ENCODE data around the gene DUS2. TPM values are rescaled to one million over a fixed set of nuclear protein-coding genes. Genes with fewer than 3 reads are reported as not detected.

The DUS2 gene
- total and polyA plus RNA-seq, 4 donors, result 6.9 to 10.7 (median 7.9) TPM

DNA sequence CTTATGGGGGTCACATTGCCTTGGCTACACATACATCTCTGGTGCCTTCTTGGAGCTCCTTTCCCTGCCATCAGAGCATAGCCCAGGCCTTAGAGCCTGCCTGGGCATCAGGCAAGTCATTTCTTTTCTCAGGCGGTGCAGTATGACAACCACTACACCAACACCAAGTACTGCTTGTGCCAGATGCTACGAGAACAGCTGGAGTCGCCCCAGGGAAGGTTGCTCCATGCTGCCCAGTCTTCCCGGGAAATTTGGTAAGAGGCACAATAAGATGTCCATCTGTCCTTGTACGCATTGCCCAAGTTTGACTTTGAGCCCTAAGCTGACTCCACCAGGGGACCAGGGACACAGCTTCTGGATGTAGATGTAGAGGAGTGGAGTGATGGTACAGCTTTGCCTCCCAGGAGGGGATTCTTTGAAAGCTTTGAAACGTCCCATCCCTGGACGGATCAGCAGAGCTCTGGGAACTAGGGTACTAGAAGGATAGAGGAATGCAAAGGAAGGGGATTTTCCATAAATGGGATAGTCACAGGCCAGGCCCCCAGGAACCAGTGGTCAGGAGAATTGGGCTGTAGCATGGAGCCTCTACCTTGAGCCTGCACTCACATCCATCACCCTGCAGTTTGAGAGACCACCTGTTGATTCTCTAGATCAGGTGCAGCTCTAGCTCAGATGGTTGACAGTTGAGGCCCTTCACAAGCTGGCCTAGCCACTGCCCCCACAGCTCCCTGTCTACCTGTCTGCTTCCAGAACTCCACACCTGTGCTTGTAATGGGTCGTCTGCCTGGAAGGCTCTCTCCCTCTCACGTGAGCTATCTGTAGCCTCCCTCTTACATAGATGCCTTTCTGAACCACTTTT lies 51.0 kb downstream of the DUS2 start:
- H3K27ac ChIP-seq (ENCODE audit: low read depth in 1 of 2, low read length in 2 of 2), result no peak overlapping the region
- H3K9ac ChIP-seq (ENCODE audit: low read depth in 1 of 2, low read length in 2 of 2), result no peak overlapping the region
- H3K4me1 ChIP-seq (ENCODE audit: control insufficient read depth in 4 of 4, insufficient read depth in 4 of 4, low read length in 3 of 4), result peaks cover 24 to 53% (median 48%) of the 10 kb centered on the region in 4 donors
- no peaks in the 10 kb centered on the region for H3K9me3 ChIP-seq (ENCODE audit: control insufficient read depth in 4 of 4, low read length in 3 of 4)
- no peak for TF ChIP-seq RAD21 (IDR thresholded peaks at IDR 0.05)
- no peak for TF ChIP-seq HNF4A (conservative IDR thresholded peaks at IDR 0.05)
- TF ChIP-seq NR2F2 (IDR thresholded peaks at IDR 0.05), result no peak
- TF ChIP-seq, protein P1, sequence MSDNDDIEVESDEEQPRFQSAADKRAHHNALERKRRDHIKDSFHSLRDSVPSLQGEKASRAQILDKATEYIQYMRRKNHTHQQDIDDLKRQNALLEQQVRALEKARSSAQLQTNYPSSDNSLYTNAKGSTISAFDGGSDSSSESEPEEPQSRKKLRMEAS (IDR thresholded peaks at IDR 0.05), result no peak
- TF ChIP-seq, protein P2, sequence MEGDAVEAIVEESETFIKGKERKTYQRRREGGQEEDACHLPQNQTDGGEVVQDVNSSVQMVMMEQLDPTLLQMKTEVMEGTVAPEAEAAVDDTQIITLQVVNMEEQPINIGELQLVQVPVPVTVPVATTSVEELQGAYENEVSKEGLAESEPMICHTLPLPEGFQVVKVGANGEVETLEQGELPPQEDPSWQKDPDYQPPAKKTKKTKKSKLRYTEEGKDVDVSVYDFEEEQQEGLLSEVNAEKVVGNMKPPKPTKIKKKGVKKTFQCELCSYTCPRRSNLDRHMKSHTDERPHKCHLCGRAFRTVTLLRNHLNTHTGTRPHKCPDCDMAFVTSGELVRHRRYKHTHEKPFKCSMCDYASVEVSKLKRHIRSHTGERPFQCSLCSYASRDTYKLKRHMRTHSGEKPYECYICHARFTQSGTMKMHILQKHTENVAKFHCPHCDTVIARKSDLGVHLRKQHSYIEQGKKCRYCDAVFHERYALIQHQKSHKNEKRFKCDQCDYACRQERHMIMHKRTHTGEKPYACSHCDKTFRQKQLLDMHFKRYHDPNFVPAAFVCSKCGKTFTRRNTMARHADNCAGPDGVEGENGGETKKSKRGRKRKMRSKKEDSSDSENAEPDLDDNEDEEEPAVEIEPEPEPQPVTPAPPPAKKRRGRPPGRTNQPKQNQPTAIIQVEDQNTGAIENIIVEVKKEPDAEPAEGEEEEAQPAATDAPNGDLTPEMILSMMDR (IDR thresholded peaks at IDR 0.05; ENCODE audit: low read depth, low read length, missing input control), result no peak
- no peak for TF ChIP-seq HNF4G (IDR thresholded peaks at IDR 0.05)
- TF ChIP-seq, protein P3, sequence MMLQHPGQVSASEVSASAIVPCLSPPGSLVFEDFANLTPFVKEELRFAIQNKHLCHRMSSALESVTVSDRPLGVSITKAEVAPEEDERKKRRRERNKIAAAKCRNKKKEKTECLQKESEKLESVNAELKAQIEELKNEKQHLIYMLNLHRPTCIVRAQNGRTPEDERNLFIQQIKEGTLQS (IDR thresholded peaks at IDR 0.05), result no peak
- 95% methylated on average over 9 of the region's 9 CpGs for WGBS
- H3K4me3 ChIP-seq (ENCODE audit: low read depth in 1 of 3, low read length in 3 of 3), result no peak overlapping the region
- no peak for DNase-seq (ENCODE audit: low spot score)
- peaks cover 0 to 15% (median 7%) of the 10 kb centered on the region in 4 donors for H3K36me3 ChIP-seq (ENCODE audit: control insufficient read depth in 4 of 4, insufficient read depth in 3 of 4, low read depth in 1 of 4, low read length in 3 of 4)
- no peaks in the 10 kb centered on the region for H3K27me3 ChIP-seq (ENCODE audit: control insufficient read depth in 4 of 4, insufficient read depth in 4 of 4, low read length in 3 of 4)

DNA sequence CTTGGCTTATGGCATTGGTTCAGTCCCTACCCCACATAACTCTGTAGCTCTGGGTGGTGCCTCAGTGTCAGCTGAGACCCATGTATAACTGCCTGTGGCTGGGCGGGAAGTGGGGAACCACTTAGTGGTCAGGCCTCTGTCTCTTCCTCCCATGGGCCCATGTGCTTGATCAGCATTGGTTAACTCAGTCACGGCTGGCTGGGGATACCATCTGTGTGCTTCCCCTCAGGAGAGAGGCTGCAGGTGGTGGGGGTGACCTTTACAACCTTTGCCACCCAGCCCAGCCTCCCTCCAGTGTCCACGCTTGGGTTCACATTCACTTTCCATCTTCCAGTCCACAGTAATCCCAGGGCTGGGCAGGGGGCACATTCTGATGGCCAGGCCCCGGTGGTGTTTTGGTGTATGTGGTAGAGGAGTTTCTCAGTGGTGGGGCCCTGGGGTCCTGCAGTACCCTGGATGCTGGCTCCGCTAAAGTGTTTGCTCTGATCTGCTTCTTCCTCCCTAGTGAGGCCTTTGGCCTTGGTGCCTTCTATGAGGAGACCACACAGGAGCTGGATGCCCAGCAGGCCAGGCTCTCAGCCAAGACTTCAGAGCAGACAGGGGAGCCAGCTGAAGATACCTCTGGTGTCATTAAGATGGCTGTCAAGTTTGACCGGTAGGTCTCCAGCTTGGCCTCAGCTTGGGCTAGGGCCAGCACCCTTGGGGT lies 51.9 kb downstream of the DUS2 start:
- no peaks in the 10 kb centered on the region for H3K27me3 ChIP-seq (ENCODE audit: control insufficient read depth in 4 of 4, insufficient read depth in 4 of 4, low read length in 3 of 4)
- H3K9ac ChIP-seq (ENCODE audit: low read depth in 1 of 2, low read length in 2 of 2), result no peak overlapping the region
- 88% methylated on average over 6 of the region's 6 CpGs for WGBS
- no peak for DNase-seq (ENCODE audit: low spot score)
- H3K36me3 ChIP-seq (ENCODE audit: control insufficient read depth in 4 of 4, insufficient read depth in 3 of 4, low read depth in 1 of 4, low read length in 3 of 4), result peaks cover 0 to 15% (median 7%) of the 10 kb centered on the region in 4 donors
- H3K9me3 ChIP-seq (ENCODE audit: control insufficient read depth in 4 of 4, low read length in 3 of 4), result no peaks in the 10 kb centered on the region
- no peak overlapping the region for H3K27ac ChIP-seq (ENCODE audit: low read depth in 1 of 2, low read length in 2 of 2)
- H3K4me3 ChIP-seq (ENCODE audit: low read depth in 1 of 3, low read length in 3 of 3), result no peak overlapping the region
- peaks cover 29 to 54% (median 48%) of the 10 kb centered on the region in 4 donors for H3K4me1 ChIP-seq (ENCODE audit: control insufficient read depth in 4 of 4, insufficient read depth in 4 of 4, low read length in 3 of 4)
- no peak for TF ChIP-seq SP1 (IDR thresholded peaks at IDR 0.05)
- TF ChIP-seq, protein P1 (IDR thresholded peaks at IDR 0.05), result no peak
- TF ChIP-seq FOXA2 (IDR thresholded peaks at IDR 0.05), result no peak
- TF ChIP-seq TAF1 (conservative IDR thresholded peaks at IDR 0.05), result no peak
- no peak for TF ChIP-seq NR2F2 (IDR thresholded peaks at IDR 0.05)
- TF ChIP-seq FOXA1 (IDR thresholded peaks at IDR 0.05), result no peak
- TF ChIP-seq, protein P4, sequence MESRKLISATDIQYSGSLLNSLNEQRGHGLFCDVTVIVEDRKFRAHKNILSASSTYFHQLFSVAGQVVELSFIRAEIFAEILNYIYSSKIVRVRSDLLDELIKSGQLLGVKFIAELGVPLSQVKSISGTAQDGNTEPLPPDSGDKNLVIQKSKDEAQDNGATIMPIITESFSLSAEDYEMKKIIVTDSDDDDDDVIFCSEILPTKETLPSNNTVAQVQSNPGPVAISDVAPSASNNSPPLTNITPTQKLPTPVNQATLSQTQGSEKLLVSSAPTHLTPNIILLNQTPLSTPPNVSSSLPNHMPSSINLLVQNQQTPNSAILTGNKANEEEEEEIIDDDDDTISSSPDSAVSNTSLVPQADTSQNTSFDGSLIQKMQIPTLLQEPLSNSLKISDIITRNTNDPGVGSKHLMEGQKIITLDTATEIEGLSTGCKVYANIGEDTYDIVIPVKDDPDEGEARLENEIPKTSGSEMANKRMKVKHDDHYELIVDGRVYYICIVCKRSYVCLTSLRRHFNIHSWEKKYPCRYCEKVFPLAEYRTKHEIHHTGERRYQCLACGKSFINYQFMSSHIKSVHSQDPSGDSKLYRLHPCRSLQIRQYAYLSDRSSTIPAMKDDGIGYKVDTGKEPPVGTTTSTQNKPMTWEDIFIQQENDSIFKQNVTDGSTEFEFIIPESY (IDR thresholded peaks at IDR 0.05), result no peak
- no peak for TF ChIP-seq JUND (IDR thresholded peaks at IDR 0.05)
- TF ChIP-seq RXRA (IDR thresholded peaks at IDR 0.05), result no peak
- no peak for TF ChIP-seq GABPA (IDR thresholded peaks at IDR 0.05 in 1 of 2, conservative IDR thresholded peaks at IDR 0.05 in 1 of 2)
- TF ChIP-seq YY1 (IDR thresholded peaks at IDR 0.05), result no peak
